ENCODE results near the gene SVEP1.
A peak's percentile ranks its signal among the peaks of the same experiment; 100 is the strongest.
"Not testable (repeated sequence)": the region's sequence is repeated elsewhere in the genome, so short reads cannot be mapped to it uniquely, and the experiment has no call there.

SVEP1 gene

GRCh38 chr9:110579034-110579861, at the start of gene SVEP1:
SVEP1 (minus strand) TSS chr9:110579741; CDS start chr9:110579543, 198 bp downstream.
- DNase-seq (ENCODE audit: low read depth in 2 of 2): no peak

DNA sequence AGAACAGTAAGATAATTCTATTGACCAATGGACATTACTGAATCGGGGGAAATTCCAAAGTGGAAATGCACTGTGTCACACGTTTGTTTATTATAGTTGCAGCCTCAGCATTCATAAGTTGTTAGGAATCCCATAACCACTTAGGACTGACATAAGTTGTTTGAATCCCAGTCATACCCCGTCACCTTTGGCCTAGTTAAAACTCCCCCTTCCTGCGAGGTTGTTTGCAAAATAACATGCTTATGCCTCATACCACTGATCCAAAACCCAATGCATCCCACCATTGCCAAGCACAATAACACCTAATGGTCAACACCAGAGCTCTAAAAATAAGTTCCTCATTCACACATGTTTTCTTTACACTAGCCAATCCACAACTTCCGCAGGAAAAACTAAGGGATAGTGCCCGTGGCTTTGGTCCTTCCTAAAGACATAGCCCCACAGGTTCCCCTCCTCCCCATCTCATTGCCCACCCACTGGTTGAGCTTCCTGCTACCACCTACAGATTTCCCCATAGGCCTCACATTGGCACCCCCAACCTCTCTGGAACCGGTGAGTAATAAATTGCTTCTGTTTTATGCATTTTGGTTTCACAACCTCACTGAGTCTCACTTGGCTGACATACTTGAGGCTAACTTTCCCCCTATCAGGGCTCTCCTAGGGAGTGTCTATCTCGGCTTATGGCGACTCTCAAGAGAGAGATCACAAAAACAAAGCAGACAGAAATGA, 46.7 kb upstream of the SVEP1 start:
- DNase-seq (ENCODE audit: low read depth in 2 of 2): peak in 1 of 2 experiments; percentile 6

GRCh38 chr9:110623462-110624025, 44.0 kb upstream of the SVEP1 start:
- no peak for DNase-seq (ENCODE audit: low read depth in 2 of 2)

GRCh38 chr9:110622368-110622767, 42.8 kb upstream of the SVEP1 start:
- DNase-seq (ENCODE audit: low read depth in 2 of 2): no peak

DNA sequence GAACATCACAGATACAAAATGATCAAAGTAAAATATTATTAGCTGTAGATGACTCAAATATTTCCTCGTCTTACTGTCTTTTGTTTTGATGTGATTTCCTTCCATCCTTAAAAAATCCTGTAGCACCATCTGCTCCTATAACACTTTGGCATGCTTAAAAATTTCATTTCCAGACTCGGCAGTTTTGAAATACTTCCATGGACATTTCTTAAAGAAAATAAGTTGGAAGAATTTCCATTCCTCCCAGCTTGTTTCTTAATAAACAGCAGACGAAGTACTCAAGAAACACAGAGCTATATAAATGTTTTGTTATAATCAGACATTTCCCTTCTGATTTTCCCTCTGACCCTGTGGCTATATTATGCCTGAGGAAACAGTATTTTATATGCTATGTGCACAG, 41.2 kb upstream of the SVEP1 start:
- no peak for DNase-seq (ENCODE audit: low read depth in 2 of 2)

- DNase-seq (ENCODE audit: low read depth in 2 of 2): no peak
These were observed 40.3 kb upstream of the SVEP1 start for GRCh38 chr9:110619831-110620230.

DNA sequence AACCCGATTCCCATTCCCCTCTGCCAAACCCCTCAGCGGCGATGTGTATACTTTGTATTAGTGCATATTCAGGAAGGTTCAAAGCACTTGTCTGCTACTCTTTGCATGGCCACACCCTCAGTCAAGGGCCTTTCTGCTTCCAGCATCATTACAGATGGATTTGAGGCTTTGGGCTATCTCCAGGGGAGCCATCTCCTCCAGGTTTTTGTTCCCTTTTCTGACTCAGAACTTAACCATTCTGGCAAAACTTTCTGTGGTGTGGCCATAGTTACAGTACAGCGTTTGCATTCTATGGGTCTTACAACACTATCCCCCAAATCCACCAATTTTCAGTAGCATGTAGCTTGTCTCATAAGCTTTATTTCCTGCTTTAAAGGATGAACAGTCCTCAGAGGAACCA, 36.0 kb upstream of the SVEP1 start:
- DNase-seq (ENCODE audit: low read depth in 2 of 2): no peak

DNA sequence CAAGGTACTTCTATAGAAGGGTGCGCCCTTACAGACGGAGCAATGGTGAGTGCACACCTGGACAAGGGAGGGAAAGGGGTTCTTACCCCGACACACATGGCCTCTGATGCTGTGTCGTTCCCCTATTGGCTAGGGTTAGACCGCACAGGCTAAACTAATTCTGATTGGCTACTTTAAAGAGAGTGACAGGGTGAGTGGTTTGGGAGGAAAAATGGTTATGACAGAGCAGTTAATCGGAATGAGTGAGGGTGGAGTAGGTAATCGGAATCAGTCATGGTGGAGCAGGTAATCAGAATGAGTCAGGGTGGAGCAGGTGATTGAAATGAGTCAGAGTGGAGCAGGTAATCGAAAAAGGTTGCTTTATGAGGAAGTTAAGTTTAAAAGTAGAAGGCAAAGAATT, 35.0 kb upstream of the SVEP1 start:
- DNase-seq (ENCODE audit: low read depth in 2 of 2): not testable (repeated sequence)

DNA sequence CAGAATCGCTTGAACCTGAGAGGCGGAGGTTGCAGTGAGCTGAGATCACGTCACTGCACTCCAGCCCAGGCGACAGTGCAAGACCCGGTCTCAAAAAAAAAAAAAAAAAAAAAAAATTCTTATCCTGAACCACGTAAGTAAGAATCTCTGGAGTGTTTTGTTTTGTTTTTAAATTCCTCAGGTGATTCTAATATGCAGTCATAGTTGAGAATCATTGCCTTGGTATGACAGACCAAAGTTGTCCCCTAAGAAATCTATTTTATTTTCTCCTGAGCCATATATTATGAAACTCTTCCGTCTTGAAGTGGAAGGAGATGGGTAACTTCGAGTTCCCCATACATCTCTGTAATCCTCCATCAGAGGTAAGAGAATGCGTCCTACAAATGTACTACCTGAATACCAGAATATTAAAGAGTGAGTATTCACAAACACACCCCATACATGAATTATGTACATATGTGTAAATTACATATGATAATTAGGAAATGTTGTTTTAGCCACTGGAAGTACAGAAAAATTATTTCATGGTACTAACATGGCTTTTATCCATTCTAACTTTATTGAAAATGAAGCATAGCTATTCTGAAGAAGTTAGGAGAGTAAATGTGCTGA, 26.7 kb upstream of the SVEP1 start:
- DNase-seq (ENCODE audit: low read depth in 2 of 2): no peak

DNA sequence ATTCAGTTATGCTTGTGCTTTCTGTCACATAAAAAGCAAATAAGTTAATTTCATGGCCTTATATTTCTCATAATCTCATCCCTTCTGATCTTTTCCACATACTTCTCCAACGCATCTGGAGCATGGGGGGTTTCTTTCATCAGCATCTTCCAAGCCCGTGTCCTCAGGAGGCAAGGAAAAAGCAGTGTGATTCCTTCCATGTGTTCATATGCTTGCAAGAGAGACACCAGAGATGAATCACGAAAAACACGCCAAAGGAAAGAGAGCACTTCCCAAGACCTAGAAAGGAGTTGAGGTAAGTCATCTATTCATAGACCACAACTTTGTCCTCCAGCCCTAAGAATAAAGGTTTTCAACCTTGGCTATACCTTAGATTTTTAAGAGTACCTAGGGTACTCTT, 26.0 kb upstream of the SVEP1 start:
- no peak for DNase-seq (ENCODE audit: low read depth in 2 of 2)

GRCh38 chr9:110604171-110604601, 24.6 kb upstream of the SVEP1 start:
- DNase-seq (ENCODE audit: low read depth in 2 of 2): no peak

DNA sequence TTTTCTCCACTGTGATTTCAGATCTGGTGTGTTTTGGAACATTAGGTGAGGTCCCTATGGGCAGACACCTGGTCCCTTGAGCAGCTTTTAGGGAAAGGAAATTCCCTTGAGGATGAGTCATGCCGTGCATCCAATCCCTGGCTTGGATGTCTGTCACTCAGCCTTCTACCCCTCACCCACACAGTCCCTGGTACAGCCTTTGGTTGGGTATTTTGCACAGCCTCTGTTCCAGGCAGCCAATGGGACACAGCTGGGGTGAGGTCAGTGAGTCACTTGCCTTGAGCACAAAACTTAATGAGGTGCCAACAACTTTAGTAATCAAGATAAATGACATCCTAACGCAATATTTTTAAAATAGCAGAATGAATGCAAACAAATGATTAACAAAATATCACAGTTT, 22.7 kb upstream of the SVEP1 start:
- DNase-seq (ENCODE audit: low read depth in 2 of 2): no peak

GRCh38 chr9:110601098-110601497, 21.6 kb upstream of the SVEP1 start:
- DNase-seq (ENCODE audit: low read depth in 2 of 2): no peak

- DNase-seq (ENCODE audit: low read depth in 2 of 2): no peak
These were observed 19.9 kb upstream of the SVEP1 start for GRCh38 chr9:110599468-110599867.

DNA sequence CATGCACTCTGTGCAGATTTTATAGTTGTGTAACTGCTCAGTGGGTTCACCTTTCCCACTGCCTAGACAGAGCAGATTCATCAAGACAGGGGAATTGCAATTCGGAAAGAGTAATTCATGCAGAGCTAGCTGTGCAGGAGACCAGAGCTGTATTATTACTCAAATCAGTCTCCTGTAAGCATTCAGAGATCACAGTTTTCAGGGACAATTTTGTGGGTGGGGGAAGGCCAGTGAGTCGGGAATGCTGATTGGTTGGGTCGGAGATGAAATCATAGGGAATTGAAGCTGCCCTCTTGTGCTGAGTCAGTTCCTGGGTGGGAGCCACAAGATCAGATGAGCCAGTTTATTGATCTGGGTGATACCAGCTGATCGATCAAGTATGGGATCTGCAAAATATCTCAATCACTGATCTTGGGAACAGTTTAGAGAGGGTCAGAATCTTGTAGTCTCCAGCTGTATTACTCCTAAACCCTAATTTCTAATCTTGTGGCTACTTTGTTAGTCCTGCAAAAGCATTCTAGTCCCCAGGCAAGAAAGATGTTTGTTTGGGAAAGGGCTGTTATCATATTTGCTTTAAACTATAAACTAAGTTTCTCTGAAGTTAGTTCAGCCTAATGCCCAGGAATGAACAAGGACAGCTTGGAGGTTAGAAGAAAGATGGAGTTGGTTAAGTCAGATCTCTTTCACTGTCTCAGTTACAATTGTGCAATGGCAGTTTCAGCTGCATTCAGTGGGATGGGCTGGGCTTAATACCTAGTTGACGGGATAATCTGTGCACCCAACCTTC, 12.7 kb upstream of the SVEP1 start:
- no peak for DNase-seq (ENCODE audit: low read depth in 2 of 2)

DNA sequence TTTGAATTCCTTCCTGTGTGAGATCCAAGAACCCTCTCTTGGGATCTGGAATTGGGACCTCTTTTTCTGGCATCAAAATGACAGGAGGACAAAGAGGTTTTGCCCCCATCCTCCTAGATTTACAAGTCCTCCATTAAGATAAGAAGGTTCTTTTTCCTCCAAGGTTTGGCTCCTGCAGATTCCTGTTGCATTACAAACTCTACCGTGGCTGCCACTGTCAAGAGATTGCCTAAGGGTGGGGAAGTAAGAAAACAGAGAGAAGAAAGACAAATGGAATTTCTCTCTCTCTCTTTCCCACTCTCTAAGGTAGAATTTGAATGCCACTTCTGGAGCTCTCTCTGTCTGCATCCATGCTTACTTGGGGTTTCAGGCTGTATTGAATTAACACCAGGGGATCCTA, 12.0 kb upstream of the SVEP1 start:
- DNase-seq (ENCODE audit: low read depth in 2 of 2): no peak

DNA sequence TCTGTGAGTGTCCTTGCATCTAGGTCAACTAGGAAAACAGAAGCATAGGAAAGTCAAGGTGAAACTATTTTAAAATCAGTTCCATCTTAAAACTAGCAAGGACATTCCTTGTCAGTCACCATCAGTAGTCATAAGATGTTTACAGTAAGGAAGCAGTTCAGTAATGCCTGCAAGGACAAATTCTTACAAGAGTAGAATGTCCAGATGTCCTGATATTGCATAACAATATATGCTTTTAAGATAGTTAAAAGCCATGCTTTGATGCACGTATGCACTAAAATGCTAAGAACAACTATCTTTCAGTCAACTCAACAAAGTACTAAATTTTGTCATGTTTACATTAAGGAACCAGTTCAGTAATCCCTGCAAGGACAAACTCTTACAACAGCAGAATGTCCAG, 11.3 kb upstream of the SVEP1 start:
- DNase-seq (ENCODE audit: low read depth in 2 of 2): no peak

- no peak for DNase-seq (ENCODE audit: low read depth in 2 of 2)
These were observed 8.8 kb upstream of the SVEP1 start for GRCh38 chr9:110588296-110588695.

- no peak for DNase-seq (ENCODE audit: low read depth in 2 of 2)
These were observed 3.7 kb upstream of the SVEP1 start for GRCh38 chr9:110583237-110583636.

DNA sequence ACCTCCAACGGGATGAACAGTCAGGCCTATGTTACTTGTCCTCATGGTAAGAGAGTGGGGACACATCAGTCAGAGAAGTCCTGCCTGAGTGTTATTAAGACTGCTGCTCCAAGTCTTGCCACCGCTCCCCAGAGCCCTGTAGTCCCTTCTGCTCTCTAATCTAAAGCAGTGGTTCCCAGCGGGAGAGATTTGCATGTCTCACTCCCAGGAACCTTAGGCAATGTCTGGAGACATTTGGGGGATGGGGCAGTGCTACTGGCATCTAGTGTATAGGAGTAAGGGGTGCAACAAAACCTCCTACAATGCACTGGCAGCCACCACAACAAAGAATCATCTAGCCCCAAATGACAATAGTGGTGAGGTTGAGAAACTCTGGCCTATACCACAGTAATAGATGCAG, 2.6 kb upstream of the SVEP1 start:
- no peak for DNase-seq (ENCODE audit: low read depth in 2 of 2)

DNA sequence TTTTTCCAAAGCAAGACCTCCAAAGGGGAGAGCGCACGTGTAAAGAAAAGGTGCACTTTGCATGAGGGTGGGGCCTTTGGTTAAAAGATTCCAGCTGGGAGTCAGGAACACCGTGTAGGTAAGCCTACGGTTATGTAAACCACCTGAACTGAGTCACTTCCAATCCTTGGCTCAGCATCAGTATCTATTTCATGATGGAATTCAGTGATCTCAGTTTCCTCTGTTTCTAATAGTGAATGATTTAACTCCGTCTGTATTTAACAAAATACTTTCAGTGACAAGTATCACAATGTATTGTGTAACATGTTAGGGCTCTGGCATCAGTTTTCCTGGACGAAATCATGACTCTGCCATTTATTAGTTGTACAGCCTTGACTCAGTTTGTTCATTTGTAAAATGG, 1.3 kb upstream of the SVEP1 start:
- no peak for DNase-seq (ENCODE audit: low read depth in 2 of 2)

- DNase-seq (ENCODE audit: low read depth in 2 of 2): no peak
These were observed 300 bp upstream of the SVEP1 start for GRCh38 chr9:110579862-110580219.
